SK-N-SH treated with all-trans-retinoic acid at 6 μM for 48 hours (cell line): ENCODE data around the gene SLC12A5.

Experiments used
- ATAC-seq: fragments of 200-7000 bp; cut with Tn5 transposase; 3 replicates; pipeline ENCODE4 v1.9.1; 2020; ENCODE audit warnings: mild to moderate bottlenecking, moderate library complexity
- ARNTL ChIP-seq: fragments of 450-650 bp; formaldehyde crosslinking; IDR thresholded peaks from 2 replicates; pipeline ENCODE4 v1.5.0; 2020; ENCODE audit warnings: low read depth, mild to moderate bottlenecking, moderate library complexity, borderline replicate concordance
- CSDC2 ChIP-seq: fragments of 250-450 bp; sonication (Bioruptor Pico); IDR thresholded peaks from 2 replicates; pipeline ENCODE4 v1.5.0; 2020; ENCODE audit warnings: mild to moderate bottlenecking, moderate library complexity
- ESRRG ChIP-seq: fragments of 250-450 bp; sonication (Bioruptor Pico); IDR thresholded peaks from 2 replicates; pipeline ENCODE4 v1.6.1; 2021; ENCODE audit warnings: mild to moderate bottlenecking
- GLIS3 ChIP-seq: fragments of 250-450 bp; sonication (Bioruptor Pico); IDR thresholded peaks from 2 replicates; pipeline ENCODE4 v1.5.0; 2020; ENCODE audit warnings: mild to moderate bottlenecking, moderate library complexity
- ISL1 ChIP-seq: fragments of 250-450 bp; sonication (Bioruptor Pico); IDR thresholded peaks from 2 replicates; pipeline ENCODE4 v2.1.2; 2022; ENCODE audit warnings: mild to moderate bottlenecking, moderate library complexity
- OSR1 ChIP-seq: fragments of 250-450 bp; sonication (Bioruptor Pico); IDR thresholded peaks from 2 replicates; pipeline ENCODE4 v1.8.0; 2022; ENCODE audit warnings: moderate library complexity, mild to moderate bottlenecking, inconsistent platforms
- PATZ1 ChIP-seq: fragments of 250-450 bp; sonication (Bioruptor Pico); IDR thresholded peaks from 2 replicates; pipeline ENCODE4 v1.8.0; 2020; ENCODE audit warnings: mild to moderate bottlenecking, moderate library complexity, borderline replicate concordance
- PPARA ChIP-seq: fragments of 250-450 bp; sonication (Bioruptor Pico); IDR thresholded peaks from 2 replicates; pipeline ENCODE4 v1.5.0; 2020; ENCODE audit warnings: mild to moderate bottlenecking, borderline replicate concordance
- RARB ChIP-seq: fragments of 250-450 bp; sonication (Bioruptor Pico); IDR thresholded peaks from 2 replicates; pipeline ENCODE4 v1.8.0; 2021; ENCODE audit warnings: mild to moderate bottlenecking, moderate library complexity
- SNAI2 ChIP-seq: fragments of 250-450 bp; sonication (Bioruptor Pico); IDR thresholded peaks from 2 replicates; pipeline ENCODE4 v1.5.0; 2020; ENCODE audit warnings: mild to moderate bottlenecking, moderate library complexity
- TCF4 ChIP-seq: fragments of 250-450 bp; sonication (Bioruptor Pico); IDR thresholded peaks from 2 replicates; pipeline ENCODE4 v1.8.0; 2021; ENCODE audit warnings: mild to moderate bottlenecking, moderate library complexity, borderline replicate concordance
- TOX ChIP-seq: fragments of 250-450 bp; sonication (Bioruptor Pico); IDR thresholded peaks from 2 replicates; pipeline ENCODE4 v1.8.0; 2021; ENCODE audit warnings: mild to moderate bottlenecking, moderate library complexity, borderline replicate concordance
- ZC3H10 ChIP-seq: fragments of 250-450 bp; sonication (Bioruptor Pico); IDR thresholded peaks from 2 replicates; pipeline ENCODE4 v1.5.1; 2021; ENCODE audit warnings: mild to moderate bottlenecking, moderate library complexity
- ZFP3 ChIP-seq: fragments of 250-450 bp; sonication (Bioruptor Pico); IDR thresholded peaks from 2 replicates; pipeline ENCODE4 v1.5.0; 2020; ENCODE audit warnings: mild to moderate bottlenecking, moderate library complexity
- ZFP30 ChIP-seq: fragments of 450-650 bp; formaldehyde crosslinking; IDR thresholded peaks from 2 replicates; pipeline ENCODE4 v1.5.0; 2022; ENCODE audit warnings: mild to moderate bottlenecking, moderate library complexity
- ZNF565 ChIP-seq: fragments of 450-650 bp; formaldehyde crosslinking; conservative IDR thresholded peaks from 2 replicates; pipeline ENCODE4 v1.5.0; 2020; ENCODE audit warnings: low read depth, mild to moderate bottlenecking, moderate library complexity
- ZNF70 ChIP-seq: fragments of 450-650 bp; formaldehyde crosslinking; IDR thresholded peaks from 2 replicates; pipeline ENCODE4 v1.5.0; 2020; ENCODE audit warnings: mild to moderate bottlenecking, moderate library complexity
- ZNF8 ChIP-seq: fragments of 450-650 bp; formaldehyde crosslinking; IDR thresholded peaks from 2 replicates; pipeline ENCODE4 v1.5.0; 2020; ENCODE audit warnings: mild to moderate bottlenecking, moderate library complexity
- TF ChIP-seq, protein P1 (sequence below): fragments of 250-450 bp; sonication (Bioruptor Pico); IDR thresholded peaks from 2 replicates; pipeline ENCODE4 v1.5.1; 2020; ENCODE audit warnings: low read depth, mild to moderate bottlenecking, moderate library complexity
- TF ChIP-seq, protein P2 (sequence below): fragments of 250-450 bp; sonication (Bioruptor Pico); IDR thresholded peaks from 2 replicates; pipeline ENCODE4 v1.5.1; 2021; ENCODE audit warnings: mild to moderate bottlenecking, moderate library complexity
- TF ChIP-seq, protein P3 (sequence below): fragments of 250-450 bp; sonication (Bioruptor Pico); IDR thresholded peaks from 2 replicates; pipeline ENCODE4 v1.5.0; 2020; ENCODE audit warnings: mild to moderate bottlenecking, moderate library complexity

The SLC12A5 gene

GRCh38 chr20:46070215-46070900, 41.3 kb downstream of the SLC12A5 start:
- TF ChIP-seq ZFP3 (CRISPR knock-in tag) (no peak), ZNF70 (no peak), ZC3H10 (CRISPR knock-in tag) (no peak), CSDC2 (CRISPR knock-in tag) (no peak), RARB (CRISPR knock-in tag) (no peak)
- TF ChIP-seq, protein P1, sequence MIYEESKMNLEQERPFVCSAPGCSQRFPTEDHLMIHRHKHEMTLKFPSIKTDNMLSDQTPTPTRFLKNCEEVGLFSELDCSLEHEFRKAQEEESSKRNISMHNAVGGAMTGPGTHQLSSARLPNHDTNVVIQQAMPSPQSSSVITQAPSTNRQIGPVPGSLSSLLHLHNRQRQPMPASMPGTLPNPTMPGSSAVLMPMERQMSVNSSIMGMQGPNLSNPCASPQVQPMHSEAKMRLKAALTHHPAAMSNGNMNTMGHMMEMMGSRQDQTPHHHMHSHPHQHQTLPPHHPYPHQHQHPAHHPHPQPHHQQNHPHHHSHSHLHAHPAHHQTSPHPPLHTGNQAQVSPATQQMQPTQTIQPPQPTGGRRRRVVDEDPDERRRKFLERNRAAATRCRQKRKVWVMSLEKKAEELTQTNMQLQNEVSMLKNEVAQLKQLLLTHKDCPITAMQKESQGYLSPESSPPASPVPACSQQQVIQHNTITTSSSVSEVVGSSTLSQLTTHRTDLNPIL (CRISPR knock-in tag) = no peak
- TF ChIP-seq, all 23 proteins: peak for 0
- ATAC-seq = no peak; the same call in 1 of the 3 replicates

DNA sequence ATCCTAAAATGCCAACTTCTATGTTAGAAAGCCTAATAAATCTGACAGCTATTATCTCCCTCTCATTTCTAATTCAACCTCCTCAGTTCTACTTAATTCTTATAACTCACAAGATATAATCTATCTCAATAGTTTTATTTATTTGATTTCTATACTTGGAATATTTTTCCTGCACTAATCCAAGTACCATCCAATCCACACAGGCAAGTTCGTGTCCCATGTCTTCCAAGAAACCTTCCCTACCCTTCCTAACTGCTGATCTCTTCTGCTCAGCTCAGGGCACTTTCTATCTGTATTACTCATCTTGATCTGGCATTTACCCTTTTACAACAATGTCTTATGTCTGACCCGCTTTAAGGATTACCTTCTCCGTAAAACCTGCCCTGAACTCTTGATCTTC, 42.6 kb downstream of the SLC12A5 start:
- ATAC-seq = peak; percentile 47; the same call in 1 of the 3 replicates
- TF ChIP-seq GLIS3 (CRISPR knock-in tag) (no peak), ISL1 (CRISPR knock-in tag) (no peak), ZNF565 (CRISPR knock-in tag) (no peak), RARB (CRISPR knock-in tag) (no peak), CSDC2 (CRISPR knock-in tag) (no peak), ZFP30 (CRISPR knock-in tag) (no peak), PPARA (CRISPR knock-in tag) (no peak), SNAI2 (CRISPR knock-in tag) (no peak), PATZ1 (CRISPR knock-in tag) (no peak), ZNF70 (no peak), ARNTL (no peak)
- TF ChIP-seq, protein P1 (CRISPR knock-in tag) = no peak

DNA sequence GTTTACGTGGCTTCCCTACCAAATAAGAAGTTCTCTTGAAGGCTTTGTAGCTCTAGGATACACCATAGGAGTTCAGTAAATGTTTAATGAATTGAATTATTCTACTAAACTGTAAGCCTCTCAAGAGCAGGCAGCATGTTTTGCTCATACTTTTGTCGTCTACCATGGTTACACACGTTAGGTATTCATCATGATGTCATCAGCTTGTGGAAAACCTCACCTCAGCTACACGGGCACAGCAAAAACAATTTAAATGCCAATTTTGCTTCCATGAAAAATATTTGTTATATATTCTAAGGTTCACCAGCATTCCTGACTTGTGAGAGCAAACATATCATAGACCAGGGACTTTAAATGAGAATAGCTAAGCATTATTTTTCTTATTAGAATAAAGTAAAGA, 44.0 kb downstream of the SLC12A5 start:
- no peak for ATAC-seq
- no peak for TF ChIP-seq RARB (CRISPR knock-in tag)
- TF ChIP-seq TCF4 (CRISPR knock-in tag) = no peak
- TF ChIP-seq ISL1 (CRISPR knock-in tag) = no peak
- TF ChIP-seq, protein P2, sequence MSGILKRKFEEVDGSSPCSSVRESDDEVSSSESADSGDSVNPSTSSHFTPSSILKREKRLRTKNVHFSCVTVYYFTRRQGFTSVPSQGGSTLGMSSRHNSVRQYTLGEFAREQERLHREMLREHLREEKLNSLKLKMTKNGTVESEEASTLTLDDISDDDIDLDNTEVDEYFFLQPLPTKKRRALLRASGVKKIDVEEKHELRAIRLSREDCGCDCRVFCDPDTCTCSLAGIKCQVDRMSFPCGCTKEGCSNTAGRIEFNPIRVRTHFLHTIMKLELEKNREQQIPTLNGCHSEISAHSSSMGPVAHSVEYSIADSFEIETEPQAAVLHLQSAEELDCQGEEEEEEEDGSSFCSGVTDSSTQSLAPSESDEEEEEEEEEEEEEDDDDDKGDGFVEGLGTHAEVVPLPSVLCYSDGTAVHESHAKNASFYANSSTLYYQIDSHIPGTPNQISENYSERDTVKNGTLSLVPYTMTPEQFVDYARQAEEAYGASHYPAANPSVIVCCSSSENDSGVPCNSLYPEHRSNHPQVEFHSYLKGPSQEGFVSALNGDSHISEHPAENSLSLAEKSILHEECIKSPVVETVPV = no peak
- no peak for TF ChIP-seq ZNF565 (CRISPR knock-in tag)
- no peak for TF ChIP-seq PPARA (CRISPR knock-in tag)
- no peak for TF ChIP-seq TOX
- TF ChIP-seq ZC3H10 (CRISPR knock-in tag) = no peak
- no peak for TF ChIP-seq ZNF70
- TF ChIP-seq SNAI2 (CRISPR knock-in tag) = no peak
- TF ChIP-seq ZNF8 (CRISPR knock-in tag) = no peak
- no peak for TF ChIP-seq ESRRG (CRISPR knock-in tag)
- no peak for TF ChIP-seq ARNTL
- TF ChIP-seq, protein P3, sequence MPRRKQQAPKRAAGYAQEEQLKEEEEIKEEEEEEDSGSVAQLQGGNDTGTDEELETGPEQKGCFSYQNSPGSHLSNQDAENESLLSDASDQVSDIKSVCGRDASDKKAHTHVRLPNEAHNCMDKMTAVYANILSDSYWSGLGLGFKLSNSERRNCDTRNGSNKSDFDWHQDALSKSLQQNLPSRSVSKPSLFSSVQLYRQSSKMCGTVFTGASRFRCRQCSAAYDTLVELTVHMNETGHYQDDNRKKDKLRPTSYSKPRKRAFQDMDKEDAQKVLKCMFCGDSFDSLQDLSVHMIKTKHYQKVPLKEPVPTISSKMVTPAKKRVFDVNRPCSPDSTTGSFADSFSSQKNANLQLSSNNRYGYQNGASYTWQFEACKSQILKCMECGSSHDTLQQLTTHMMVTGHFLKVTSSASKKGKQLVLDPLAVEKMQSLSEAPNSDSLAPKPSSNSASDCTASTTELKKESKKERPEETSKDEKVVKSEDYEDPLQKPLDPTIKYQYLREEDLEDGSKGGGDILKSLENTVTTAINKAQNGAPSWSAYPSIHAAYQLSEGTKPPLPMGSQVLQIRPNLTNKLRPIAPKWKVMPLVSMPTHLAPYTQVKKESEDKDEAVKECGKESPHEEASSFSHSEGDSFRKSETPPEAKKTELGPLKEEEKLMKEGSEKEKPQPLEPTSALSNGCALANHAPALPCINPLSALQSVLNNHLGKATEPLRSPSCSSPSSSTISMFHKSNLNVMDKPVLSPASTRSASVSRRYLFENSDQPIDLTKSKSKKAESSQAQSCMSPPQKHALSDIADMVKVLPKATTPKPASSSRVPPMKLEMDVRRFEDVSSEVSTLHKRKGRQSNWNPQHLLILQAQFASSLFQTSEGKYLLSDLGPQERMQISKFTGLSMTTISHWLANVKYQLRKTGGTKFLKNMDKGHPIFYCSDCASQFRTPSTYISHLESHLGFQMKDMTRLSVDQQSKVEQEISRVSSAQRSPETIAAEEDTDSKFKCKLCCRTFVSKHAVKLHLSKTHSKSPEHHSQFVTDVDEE = no peak
- no peak for TF ChIP-seq ZFP30 (CRISPR knock-in tag)
- TF ChIP-seq OSR1 = no peak
- TF ChIP-seq ZFP3 (CRISPR knock-in tag) = no peak
